NCI-H128 (cell line): ENCODE data around the gene HASPIN.

ENCODE experiments used
- DNase-seq: peaks from one replicate; lab custom pipeline; 2025; ENCODE audit not compliant: unreplicated experiment; lab: John Stamatoyannopoulos, UW

Gene HASPIN

GRCh38 chr17:3723556-3724377 lies at the start of gene HASPIN:
Gene HASPIN, plus strand, starts transcription at chr17:3723903. Its CDS starts 33 bp downstream, at chr17:3723936.
- peak; percentile 80 for DNase-seq

- no peak for DNase-seq
These were observed 47.8 kb upstream of the HASPIN start for GRCh38 chr17:3675886-3676285.

GRCh38 chr17:3678095-3678820 lies 45.4 kb upstream of the HASPIN start:
- DNase-seq = no peak

GRCh38 chr17:3678821-3679530 lies 44.7 kb upstream of the HASPIN start:
- no peak for DNase-seq

GRCh38 chr17:3679531-3680126 lies 44.1 kb upstream of the HASPIN start:
- no peak for DNase-seq

GRCh38 chr17:3681057-3681456 lies 42.6 kb upstream of the HASPIN start:
- no peak for DNase-seq

- DNase-seq = no peak
These were observed 42.1 kb upstream of the HASPIN start for GRCh38 chr17:3681565-3681964.

- no peak for DNase-seq
These were observed 41.7 kb upstream of the HASPIN start for GRCh38 chr17:3682033-3682432.

GRCh38 chr17:3683054-3683511 lies 40.6 kb upstream of the HASPIN start:
- no peak for DNase-seq

GRCh38 chr17:3685174-3685573 lies 38.5 kb upstream of the HASPIN start:
- DNase-seq = no peak

GRCh38 chr17:3688027-3688553 lies 35.6 kb upstream of the HASPIN start:
- no peak for DNase-seq

- no peak for DNase-seq
These were observed 34.8 kb upstream of the HASPIN start for GRCh38 chr17:3688852-3689261.

GRCh38 chr17:3689262-3690093 lies 34.2 kb upstream of the HASPIN start:
- DNase-seq = no peak

- no peak for DNase-seq
These were observed 33.5 kb upstream of the HASPIN start for GRCh38 chr17:3690094-3690715.

GRCh38 chr17:3691617-3692067 lies 32.1 kb upstream of the HASPIN start:
- DNase-seq = no peak

- DNase-seq = no peak
These were observed 31.4 kb upstream of the HASPIN start for GRCh38 chr17:3692346-3692745.

GRCh38 chr17:3693141-3693540 lies 30.6 kb upstream of the HASPIN start:
- no peak for DNase-seq

- no peak for DNase-seq
These were observed 29.9 kb upstream of the HASPIN start for GRCh38 chr17:3693829-3694231.

- no peak for DNase-seq
These were observed 28.5 kb upstream of the HASPIN start for GRCh38 chr17:3695129-3695722.
